ENCODE measurements around the gene RP9. TPM values are rescaled to one million over a fixed set of nuclear protein-coding genes. Genes with fewer than 3 reads are reported as not detected.

RP9 gene
- total RNA-seq, 1 experiment from 2014 or later, result 10.7 TPM

DNA sequence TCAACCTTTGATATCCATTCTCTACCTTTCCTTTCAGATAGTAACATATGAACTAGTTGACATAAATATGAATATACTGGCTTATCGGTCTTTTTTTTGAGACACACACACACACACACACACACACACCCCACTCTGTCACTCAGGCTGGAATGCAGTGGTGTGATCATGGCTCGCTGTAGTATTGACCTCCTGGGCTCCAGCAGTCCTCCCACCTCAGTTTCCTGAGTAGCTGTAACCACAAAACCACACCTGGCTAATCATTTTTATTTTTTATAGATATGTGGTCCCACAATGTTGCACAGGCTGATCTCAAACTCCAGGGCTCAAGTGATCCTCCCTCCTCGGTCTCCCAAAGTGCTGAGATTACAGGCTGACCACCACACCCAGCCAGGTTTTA is 32.5 kb downstream of the RP9 start:
- peaks cover 6% of the 10 kb centered on the region for H3K9me3 Mint-ChIP-seq
- H3K27ac Mint-ChIP-seq, result no peak overlapping the region
- ATAC-seq (no peak), DNase-seq (ENCODE audit: low spot score) (no peak)
- TF ChIP-seq NFE2L1 (CRISPR knock-in tag; IDR thresholded peaks at IDR 0.05) (no peak), ZNF232 (CRISPR knock-in tag; IDR thresholded peaks at IDR 0.05) (no peak), ZNF219 (CRISPR knock-in tag; IDR thresholded peaks at IDR 0.05; ENCODE audit: borderline replicate concordance) (no peak), ZNF138 (CRISPR knock-in tag; conservative IDR thresholded peaks at IDR 0.05) (no peak), ZNF671 (CRISPR knock-in tag; IDR thresholded peaks at IDR 0.05) (no peak), TEAD4 (CRISPR knock-in tag; IDR thresholded peaks at IDR 0.05) (no peak), ZNF317 (CRISPR knock-in tag; IDR thresholded peaks at IDR 0.05; ENCODE audit: borderline replicate concordance, low read depth) (no peak), JAZF1 (CRISPR knock-in tag; IDR thresholded peaks at IDR 0.05) (no peak), PRRX2 (CRISPR knock-in tag; IDR thresholded peaks at IDR 0.05) (no peak), ZBTB21 (CRISPR knock-in tag; IDR thresholded peaks at IDR 0.05; ENCODE audit: borderline replicate concordance) (no peak), TP53 (CRISPR knock-in tag; IDR thresholded peaks at IDR 0.05) (no peak), RELA (CRISPR knock-in tag; IDR thresholded peaks at IDR 0.05; ENCODE audit: borderline replicate concordance) (no peak), FOXJ3 (CRISPR knock-in tag; IDR thresholded peaks at IDR 0.05; ENCODE audit: borderline replicate concordance) (no peak)
- TF ChIP-seq, protein P1, sequence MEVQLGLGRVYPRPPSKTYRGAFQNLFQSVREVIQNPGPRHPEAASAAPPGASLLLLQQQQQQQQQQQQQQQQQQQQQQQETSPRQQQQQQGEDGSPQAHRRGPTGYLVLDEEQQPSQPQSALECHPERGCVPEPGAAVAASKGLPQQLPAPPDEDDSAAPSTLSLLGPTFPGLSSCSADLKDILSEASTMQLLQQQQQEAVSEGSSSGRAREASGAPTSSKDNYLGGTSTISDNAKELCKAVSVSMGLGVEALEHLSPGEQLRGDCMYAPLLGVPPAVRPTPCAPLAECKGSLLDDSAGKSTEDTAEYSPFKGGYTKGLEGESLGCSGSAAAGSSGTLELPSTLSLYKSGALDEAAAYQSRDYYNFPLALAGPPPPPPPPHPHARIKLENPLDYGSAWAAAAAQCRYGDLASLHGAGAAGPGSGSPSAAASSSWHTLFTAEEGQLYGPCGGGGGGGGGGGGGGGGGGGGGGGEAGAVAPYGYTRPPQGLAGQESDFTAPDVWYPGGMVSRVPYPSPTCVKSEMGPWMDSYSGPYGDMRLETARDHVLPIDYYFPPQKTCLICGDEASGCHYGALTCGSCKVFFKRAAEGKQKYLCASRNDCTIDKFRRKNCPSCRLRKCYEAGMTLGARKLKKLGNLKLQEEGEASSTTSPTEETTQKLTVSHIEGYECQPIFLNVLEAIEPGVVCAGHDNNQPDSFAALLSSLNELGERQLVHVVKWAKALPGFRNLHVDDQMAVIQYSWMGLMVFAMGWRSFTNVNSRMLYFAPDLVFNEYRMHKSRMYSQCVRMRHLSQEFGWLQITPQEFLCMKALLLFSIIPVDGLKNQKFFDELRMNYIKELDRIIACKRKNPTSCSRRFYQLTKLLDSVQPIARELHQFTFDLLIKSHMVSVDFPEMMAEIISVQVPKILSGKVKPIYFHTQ (CRISPR knock-in tag; IDR thresholded peaks at IDR 0.05), result no peak
- TF ChIP-seq, protein P2, sequence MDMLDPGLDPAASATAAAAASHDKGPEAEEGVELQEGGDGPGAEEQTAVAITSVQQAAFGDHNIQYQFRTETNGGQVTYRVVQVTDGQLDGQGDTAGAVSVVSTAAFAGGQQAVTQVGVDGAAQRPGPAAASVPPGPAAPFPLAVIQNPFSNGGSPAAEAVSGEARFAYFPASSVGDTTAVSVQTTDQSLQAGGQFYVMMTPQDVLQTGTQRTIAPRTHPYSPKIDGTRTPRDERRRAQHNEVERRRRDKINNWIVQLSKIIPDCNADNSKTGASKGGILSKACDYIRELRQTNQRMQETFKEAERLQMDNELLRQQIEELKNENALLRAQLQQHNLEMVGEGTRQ (CRISPR knock-in tag; IDR thresholded peaks at IDR 0.05), result no peak
- TF ChIP-seq, protein P3, sequence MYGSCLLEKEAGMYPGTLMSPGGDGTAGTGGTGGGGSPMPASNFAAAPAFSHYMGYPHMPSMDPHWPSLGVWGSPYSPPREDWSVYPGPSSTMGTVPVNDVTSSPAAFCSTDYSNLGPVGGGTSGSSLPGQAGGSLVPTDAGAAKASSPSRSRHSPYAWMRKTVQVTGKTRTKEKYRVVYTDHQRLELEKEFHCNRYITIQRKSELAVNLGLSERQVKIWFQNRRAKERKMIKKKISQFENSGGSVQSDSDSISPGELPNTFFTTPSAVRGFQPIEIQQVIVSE (CRISPR knock-in tag; IDR thresholded peaks at IDR 0.05; ENCODE audit: borderline replicate concordance), result no peak
- TF ChIP-seq, protein P4, sequence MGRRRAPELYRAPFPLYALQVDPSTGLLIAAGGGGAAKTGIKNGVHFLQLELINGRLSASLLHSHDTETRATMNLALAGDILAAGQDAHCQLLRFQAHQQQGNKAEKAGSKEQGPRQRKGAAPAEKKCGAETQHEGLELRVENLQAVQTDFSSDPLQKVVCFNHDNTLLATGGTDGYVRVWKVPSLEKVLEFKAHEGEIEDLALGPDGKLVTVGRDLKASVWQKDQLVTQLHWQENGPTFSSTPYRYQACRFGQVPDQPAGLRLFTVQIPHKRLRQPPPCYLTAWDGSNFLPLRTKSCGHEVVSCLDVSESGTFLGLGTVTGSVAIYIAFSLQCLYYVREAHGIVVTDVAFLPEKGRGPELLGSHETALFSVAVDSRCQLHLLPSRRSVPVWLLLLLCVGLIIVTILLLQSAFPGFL (CRISPR knock-in tag; IDR thresholded peaks at IDR 0.05; ENCODE audit: borderline replicate concordance), result no peak
- TF ChIP-seq, protein P5, sequence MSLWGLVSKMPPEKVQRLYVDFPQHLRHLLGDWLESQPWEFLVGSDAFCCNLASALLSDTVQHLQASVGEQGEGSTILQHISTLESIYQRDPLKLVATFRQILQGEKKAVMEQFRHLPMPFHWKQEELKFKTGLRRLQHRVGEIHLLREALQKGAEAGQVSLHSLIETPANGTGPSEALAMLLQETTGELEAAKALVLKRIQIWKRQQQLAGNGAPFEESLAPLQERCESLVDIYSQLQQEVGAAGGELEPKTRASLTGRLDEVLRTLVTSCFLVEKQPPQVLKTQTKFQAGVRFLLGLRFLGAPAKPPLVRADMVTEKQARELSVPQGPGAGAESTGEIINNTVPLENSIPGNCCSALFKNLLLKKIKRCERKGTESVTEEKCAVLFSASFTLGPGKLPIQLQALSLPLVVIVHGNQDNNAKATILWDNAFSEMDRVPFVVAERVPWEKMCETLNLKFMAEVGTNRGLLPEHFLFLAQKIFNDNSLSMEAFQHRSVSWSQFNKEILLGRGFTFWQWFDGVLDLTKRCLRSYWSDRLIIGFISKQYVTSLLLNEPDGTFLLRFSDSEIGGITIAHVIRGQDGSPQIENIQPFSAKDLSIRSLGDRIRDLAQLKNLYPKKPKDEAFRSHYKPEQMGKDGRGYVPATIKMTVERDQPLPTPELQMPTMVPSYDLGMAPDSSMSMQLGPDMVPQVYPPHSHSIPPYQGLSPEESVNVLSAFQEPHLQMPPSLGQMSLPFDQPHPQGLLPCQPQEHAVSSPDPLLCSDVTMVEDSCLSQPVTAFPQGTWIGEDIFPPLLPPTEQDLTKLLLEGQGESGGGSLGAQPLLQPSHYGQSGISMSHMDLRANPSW (CRISPR knock-in tag; conservative IDR thresholded peaks at IDR 0.05; ENCODE audit: low read depth), result no peak
- TF ChIP-seq, protein P6, sequence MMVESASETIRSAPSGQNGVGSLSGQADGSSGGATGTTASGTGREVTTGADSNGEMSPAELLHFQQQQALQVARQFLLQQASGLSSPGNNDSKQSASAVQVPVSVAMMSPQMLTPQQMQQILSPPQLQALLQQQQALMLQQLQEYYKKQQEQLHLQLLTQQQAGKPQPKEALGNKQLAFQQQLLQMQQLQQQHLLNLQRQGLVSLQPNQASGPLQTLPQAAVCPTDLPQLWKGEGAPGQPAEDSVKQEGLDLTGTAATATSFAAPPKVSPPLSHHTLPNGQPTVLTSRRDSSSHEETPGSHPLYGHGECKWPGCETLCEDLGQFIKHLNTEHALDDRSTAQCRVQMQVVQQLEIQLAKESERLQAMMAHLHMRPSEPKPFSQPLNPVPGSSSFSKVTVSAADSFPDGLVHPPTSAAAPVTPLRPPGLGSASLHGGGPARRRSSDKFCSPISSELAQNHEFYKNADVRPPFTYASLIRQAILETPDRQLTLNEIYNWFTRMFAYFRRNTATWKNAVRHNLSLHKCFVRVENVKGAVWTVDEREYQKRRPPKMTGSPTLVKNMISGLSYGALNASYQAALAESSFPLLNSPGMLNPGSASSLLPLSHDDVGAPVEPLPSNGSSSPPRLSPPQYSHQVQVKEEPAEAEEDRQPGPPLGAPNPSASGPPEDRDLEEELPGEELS (CRISPR knock-in tag; IDR thresholded peaks at IDR 0.05), result no peak
- peaks cover 3% of the 10 kb centered on the region; the same call in 1 of the 2 replicates for H3K27me3 Mint-ChIP-seq (ENCODE audit: low read depth)
- CTCF ChIA-PET, result no interaction called here
- H3K4me1 Mint-ChIP-seq, result peaks cover 49% of the 10 kb centered on the region
- H3K4me3 Mint-ChIP-seq, result no peak overlapping the region
- peaks cover 2% of the 10 kb centered on the region; the same call in 1 of the 2 replicates for H3K36me3 Mint-ChIP-seq
- POLR2A ChIA-PET, result no interaction called here
